IMR-90 (cell line): ENCODE measurements around the gene METTL17. TPM values are rescaled to one million over a fixed set of nuclear protein-coding genes. Genes with fewer than 3 reads are reported as not detected.

Experiments used
- SMC3 ChIP-seq: fragments of 150-350 bp; IDR thresholded peaks from 2 replicates; pipeline ENCODE4 v1.6.1; 2016; ENCODE audit warnings: low read depth, mild to moderate bottlenecking, antibody characterized with exemption, low read length, moderate library complexity
- polyA plus RNA-seq, 3 experiments: library from polyadenylated mRNA; depleted of rRNA; stranded (reverse); fragments of >200 nt; gene quantifications; 2 replicates each; pipeline ENCODE4 v1.2.3, GENCODE V29; 2012; ENCODE audit warnings: low replicate concordance in 1 of 3
- total RNA-seq: library from RNA; depleted of rRNA; stranded (reverse); fragments of >200 nt; gene quantifications from 2 replicates; pipeline ENCODE4 v1.2.3, GENCODE V29; 2012
- TF ChIP-seq, protein P1 (sequence below): fragments of 150-350 bp; IDR thresholded peaks from 2 replicates; pipeline ENCODE4 v1.6.1; 2016; ENCODE audit warnings: low read depth, mild to moderate bottlenecking, low read length, moderate library complexity, borderline replicate concordance

METTL17 gene
- total and polyA plus RNA-seq, 2 of the 4 experiments (the other 2 are of a cell fraction) = 32.8 to 69.7 TPM

DNA sequence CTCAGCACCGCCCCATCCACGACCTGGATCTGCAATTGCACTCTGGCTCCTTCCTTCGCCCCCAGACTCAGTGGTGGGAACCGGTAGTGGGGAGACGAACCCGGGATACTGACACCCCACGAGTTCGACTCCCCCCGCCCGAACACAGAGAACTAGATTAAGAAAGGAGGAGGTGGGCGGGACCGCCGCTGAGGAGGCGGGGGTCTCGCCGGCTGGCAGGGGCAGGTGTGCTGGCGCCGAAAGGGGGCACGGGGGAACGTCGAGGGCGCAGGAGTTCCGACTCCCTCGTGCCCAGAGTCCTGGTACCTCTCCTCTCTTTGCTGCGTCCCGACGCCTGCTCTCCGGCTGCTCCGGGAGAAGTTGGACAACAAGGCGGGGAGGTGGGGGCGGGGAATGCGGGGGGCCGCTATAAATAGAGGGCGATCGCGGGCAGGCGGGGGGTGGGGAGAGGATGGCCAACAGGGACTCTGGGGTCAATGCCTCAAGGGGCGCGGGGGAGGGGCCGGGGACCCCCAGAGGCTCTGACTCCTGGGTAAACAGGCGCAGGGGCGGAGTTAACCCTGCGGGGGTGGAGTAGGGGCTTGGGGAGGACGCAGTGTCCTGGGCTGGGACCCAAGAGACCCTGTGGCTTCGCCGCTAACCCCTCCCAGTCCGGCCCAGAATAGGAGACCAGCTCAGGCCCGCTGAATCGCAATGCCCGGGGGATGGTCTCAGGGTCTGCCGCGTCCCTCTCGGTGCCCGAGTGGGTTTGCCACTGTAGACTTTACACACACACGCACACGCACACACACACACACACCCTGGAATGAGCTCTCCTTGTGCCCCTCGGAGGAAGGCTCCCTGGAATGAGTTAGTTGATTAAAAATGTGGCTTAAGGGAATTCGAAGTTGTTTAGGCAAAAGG is 35.8 kb downstream of the METTL17 start (continued):
- TF ChIP-seq, protein P1, sequence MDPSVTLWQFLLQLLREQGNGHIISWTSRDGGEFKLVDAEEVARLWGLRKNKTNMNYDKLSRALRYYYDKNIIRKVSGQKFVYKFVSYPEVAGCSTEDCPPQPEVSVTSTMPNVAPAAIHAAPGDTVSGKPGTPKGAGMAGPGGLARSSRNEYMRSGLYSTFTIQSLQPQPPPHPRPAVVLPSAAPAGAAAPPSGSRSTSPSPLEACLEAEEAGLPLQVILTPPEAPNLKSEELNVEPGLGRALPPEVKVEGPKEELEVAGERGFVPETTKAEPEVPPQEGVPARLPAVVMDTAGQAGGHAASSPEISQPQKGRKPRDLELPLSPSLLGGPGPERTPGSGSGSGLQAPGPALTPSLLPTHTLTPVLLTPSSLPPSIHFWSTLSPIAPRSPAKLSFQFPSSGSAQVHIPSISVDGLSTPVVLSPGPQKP = no peak
- TF ChIP-seq SMC3 = no peak
